NCI-H345 treated with DMSO at 0.1 percent for 48 hours (cell line): ENCODE results near the gene GOLGA1.
"Not testable (repeated sequence)": the region's sequence is repeated elsewhere in the genome, so short reads cannot be mapped to it uniquely, and the experiment has no call there.

Experiments
- DNase-seq: peaks from one replicate; lab custom pipeline; 2025; ENCODE audit not compliant: unreplicated experiment; lab: John Stamatoyannopoulos, UW

The GOLGA1 gene

DNA sequence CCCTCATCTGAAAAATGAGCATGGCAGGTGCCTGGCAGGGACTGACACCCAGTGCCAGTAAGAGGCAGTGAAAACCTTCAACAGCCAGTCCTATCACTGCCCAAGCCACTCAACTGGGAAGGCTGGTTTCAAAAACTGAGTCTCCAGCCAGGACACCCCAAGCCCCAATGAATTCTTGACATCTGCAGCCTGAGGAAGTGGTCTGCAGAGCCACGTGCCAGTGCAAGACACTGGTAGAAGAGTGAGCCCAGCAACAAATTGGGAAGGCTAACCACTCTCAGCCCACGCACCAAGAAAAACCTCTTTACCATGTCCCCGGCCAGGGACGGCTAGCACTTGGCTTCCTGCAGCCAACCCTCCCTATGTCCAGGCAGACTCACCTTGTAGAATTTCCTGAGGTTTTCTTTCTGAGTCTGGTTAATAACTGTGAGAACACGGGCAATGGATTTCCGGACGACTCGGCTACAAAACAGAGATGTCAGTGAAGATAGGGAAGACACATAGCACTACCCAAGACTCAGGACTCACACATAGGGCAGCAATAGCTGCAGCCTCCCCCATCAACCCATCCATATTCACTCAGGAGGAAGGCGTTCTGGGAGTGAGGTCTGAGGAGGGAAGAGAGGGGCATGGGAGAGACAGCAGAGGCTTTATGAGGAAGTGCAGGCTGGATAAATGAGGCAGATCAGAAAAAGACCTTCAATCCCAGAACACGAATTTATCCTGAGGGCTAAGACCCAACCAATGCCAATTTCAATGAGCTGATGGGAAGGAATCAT, 80.9 kb downstream of the GOLGA1 start:
- DNase-seq: no peak

DNA sequence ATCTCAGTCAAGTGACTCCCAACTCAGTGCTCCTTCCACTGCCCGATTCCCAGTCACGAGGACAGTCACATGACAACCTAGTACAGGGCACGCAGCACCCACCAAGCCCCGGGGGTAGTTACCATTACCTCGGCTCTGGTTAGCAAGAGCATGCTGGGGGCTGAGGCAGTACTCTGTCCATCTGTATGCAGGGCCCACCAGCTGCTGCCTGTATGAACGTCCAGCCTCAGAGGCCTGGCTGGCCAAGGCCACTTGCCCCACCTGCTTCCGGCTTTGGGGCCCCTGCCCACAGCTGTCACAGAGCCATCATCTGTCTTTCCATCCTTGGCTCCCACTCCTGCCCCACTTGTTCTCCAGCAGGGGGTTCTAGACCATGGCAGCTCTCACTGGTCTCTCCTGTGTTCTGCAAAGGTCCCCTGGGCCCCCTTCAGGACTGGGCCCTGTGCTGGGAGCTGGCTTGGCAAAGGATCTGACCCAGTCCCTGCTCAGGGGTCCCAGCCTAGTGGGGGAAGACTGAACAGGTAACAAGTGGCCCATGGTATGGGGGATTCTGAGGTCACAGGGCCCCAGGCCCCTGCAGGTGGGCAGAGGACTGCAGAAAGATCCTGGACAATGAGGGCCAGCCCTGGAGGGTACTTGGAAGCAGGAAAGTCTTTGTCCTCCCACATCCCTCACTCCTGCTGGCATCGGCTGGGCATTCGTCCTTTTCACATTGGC, 82.4 kb downstream of the GOLGA1 start:
- DNase-seq: no peak

GRCh38 chr9:124857533-124858162, 83.2 kb downstream of the GOLGA1 start:
- no peak for DNase-seq

GRCh38 chr9:124855944-124856765, 84.7 kb downstream of the GOLGA1 start:
- DNase-seq: no peak

DNA sequence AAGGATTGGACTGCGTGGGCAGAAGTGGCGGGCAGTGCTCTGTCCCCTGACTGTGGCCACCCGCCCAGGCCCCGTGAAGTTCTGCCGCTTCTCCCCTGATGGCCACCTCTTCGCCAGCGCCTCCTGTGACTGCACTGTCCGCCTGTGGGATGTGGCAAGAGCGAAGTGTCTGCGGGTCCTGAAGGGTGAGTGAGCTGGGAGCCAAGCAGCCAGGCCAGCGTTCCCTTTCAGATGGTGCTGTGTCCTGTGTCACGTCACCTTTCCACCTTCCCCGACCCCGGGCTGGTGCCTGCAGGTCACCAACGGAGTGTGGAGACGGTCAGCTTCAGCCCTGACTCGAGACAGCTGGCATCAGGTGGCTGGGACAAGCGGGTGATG, 85.3 kb downstream of the GOLGA1 start:
- no peak for DNase-seq

DNA sequence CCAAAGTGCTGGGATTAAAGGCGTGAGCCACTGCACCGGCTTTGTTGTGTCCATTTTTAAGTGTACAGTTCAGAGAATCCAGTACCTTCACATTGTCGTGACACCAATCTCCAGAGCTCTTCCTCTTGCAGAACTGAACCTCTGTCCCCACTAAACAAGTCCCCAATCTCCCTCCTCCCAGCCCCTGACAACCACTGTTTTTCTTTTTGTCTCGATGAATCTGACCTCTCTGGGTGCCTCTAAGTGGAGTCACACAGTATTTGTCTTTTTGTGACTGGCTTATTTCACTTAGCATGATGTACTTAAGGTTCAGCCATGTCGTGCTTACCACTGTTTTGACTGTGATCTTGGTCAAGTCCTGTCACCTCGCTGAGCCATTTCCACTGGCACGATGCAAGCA, 86.1 kb downstream of the GOLGA1 start:
- no peak for DNase-seq

- DNase-seq: no peak
Measured at GRCh38 chr9:124854161-124854560, 86.7 kb downstream of the GOLGA1 start.

DNA sequence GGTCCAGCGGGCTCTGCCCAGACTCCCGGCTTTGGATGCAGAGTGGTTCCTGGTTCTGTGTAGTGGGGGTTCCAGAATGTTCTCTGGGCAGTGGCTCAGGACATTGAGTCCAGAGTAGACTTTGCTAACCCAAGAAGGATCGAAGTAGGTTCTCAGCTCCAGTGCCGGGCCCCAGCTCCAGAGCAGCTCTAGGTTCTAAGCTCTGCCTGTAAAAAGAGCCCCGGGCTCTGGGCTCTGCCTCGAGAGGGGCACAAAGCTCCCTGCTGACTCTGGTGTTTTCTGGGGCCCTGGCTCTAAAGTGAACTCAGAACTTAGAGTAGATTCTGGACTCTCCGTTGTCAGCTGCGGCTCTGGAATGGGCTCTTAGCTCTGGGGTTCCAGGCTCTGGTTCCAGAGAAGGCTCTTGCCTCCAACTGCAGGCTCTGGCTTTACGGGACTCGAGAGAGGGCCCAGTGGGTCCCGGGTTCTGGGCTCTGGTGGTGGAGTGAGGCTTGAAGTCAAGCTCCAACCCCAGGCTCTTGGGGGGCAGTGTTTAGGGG, 87.2 kb downstream of the GOLGA1 start:
- no peak for DNase-seq

GRCh38 chr9:124852829-124853531, 87.9 kb downstream of the GOLGA1 start, which contains the start of gene WDR38:
Gene WDR38 (plus strand): TSS chr9:124853460. CDS start chr9:124853532, 72 bp downstream.
- DNase-seq: peak; percentile 49

DNA sequence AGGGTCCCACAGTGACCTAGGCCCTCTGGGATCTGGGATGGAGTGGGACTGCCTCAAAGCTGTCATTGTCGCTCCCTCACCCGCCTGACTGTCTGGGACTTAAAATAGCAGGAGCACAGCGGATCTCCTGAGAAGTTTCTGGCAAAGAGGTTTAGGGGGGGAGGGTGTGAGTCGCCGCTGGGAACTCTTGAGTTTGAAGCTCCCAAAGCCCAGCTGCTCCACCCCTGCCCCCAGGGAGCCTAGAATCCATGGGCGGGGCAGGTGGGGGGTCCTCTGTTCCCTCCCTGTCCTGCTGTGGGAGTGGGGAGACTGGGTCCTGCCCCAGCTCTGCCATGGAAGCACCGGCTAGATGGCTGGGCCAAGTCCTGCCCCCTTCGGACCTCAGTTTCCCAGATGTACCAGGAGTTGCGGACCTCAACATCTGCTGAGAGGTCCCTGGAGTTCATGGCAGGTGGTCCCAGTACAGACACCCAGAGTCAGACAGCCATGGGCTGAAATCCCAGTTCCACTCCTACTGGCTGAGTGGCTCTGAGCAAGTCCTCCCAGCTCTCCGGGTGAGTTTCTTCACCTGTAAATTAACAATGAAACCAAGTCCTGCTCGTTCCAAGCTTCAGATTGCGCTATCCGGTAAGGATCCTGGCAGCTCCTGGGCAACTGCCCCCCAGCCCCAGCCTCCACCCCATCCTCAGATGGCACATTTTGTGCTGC, 88.6 kb downstream of the GOLGA1 start:
- DNase-seq: no peak

DNA sequence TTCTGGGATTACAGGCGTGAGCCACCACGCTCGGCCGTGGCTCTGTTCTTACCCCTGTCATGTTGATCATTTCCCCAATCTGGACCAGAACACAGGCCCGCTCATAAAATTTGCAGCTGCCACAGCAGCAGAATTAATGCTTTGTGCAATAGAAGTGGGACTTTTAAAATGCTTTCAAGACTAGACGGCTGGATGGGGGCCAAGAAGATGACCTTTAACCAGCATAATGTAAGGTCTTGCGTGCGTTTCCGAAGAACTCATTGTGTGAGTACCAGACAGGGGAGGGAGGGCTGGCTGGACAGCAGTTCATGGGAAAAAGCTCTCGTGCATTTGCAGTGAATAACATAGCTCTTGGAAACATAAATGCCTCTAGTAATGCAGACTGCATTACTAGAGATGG, 91.1 kb downstream of the GOLGA1 start:
- no peak for DNase-seq

DNA sequence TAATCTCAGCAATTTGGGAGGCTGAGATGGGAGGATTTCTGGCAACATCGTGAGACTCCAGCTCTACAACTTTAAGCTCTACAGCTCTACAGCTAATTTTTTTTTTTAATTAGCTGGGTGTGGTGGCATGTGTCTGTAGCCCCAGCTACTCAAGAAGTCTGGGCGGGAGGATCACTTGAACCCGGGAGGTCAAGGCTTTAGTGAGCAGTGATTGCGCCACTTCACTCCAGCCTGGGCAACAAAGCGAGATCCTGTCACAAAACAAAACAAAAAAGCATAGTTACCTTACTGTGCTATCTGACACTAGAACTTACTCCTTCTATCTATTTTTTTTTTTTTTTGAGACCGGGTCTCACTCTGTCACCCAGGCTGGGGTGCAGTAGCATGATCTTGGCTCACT, 93.9 kb downstream of the GOLGA1 start:
- no peak for DNase-seq

- not testable (repeated sequence) for DNase-seq
Measured at GRCh38 chr9:124846467-124846866, 94.4 kb downstream of the GOLGA1 start.

DNA sequence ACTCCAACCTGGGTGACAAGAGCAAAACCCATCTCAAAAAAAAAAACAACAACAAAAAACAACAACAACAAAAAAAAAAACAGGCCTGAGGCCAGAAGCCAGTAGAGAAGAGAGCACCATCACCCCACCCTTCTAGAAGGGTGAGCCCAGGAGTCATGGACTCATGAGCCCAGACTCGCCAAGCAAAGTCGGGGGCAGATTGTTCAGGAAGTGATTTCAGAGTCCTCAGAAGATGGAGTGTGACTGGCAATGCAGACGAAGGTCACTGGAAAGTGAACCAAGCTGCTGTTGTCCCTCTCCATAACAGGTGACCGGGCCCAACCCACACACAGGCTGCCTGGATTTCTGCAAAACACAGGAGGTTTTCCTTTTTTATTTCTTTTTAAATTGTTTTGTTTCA, 96.6 kb downstream of the GOLGA1 start:
- DNase-seq: no peak

GRCh38 chr9:124843456-124844034, 97.3 kb downstream of the GOLGA1 start:
- no peak for DNase-seq

DNA sequence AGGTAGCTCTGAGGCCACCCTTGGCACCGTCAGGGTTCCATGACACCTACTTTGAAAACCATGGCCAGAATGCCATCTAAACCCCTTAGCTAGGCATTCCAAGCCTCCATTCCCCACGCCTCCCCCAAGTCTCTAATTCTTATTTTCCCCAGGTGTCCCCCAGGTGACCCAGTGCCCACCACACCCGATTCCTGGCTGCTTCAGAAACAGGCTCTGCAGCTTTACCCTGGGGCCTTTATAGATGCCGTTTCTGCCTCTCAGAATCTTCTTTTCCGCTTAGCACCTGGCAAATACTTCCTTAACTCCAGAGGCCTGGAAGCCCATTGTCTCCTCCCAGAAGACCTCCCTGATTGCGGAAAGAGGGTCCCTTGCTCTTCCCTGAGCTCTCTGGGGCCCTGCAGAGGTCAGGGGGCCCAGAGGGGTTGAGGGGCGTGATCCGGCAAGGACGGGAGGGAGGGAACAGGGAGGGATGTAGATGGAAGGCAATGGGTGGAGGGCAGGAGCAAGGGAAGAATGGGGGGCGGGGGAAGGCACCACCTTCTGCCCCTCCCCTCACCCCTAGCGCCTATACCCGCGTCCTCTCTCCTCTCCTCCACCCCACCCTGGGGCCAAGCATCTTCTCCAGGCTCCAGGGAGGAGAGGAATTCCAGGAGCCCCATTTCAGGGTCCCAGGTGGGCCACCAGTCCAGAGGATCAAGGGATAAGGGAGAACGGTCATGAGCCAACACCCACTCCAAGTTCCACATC, 99.6 kb downstream of the GOLGA1 start:
- DNase-seq: no peak

DNA sequence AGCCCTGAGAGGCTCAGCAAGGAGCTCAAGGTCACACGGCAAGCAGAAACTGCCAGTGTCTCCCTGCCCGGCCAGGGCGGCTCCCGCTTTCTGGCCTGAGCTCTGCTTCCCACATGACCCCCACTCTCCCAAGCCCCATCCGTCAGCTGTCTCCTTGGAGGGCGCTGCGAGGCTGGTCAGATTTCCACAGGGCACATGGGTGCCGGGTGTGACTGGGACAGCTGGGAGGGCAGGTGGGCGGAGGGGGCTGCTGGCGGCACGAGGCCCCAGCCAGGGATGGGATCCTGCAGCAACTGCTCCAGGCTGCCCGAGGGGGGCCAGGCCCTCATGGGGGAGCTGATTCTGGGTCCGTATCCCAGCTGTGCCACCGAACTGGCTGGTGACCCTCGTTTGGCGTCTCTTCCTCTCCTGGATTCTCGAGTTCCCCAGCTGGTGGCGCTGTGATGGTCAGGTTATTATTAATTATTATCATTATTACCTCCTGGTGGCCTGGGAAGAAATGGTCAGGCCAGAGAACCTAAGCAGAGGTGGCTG, 100.5 kb downstream of the GOLGA1 start:
- no peak for DNase-seq

GRCh38 chr9:124839612-124840299, 101.1 kb downstream of the GOLGA1 start:
- peak; percentile 58 for DNase-seq
